ENCODE measurements around the gene ATP5IF1.

DNA sequence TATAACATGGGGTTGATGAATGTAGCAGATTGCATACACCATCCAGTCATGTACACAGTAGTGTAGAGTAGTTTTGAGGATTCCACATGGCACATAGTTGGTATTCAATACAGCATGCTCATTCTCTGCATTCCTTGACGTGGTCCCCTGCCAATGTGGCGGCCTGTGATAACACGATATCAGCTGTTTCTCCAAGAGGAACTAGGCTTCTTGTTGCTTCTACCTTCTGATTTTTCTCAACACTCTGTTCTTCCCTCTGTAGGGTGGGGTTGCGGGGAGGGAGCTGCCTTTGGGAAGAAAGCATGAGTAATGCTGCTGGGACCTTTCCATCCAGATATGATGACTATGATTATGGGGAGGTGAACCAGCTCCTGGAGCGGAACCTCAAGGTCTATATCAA, 42.8 kb downstream of the ATP5IF1 start:
- TF ChIP-seq SIN3A (conservative IDR thresholded peaks at IDR 0.05 in 1 of 2, IDR thresholded peaks at IDR 0.05 in 1 of 2; ENCODE audit: low read depth in 1 of 2, low read length in 2 of 2) (no peak), SP1 (IDR thresholded peaks at IDR 0.05; ENCODE audit: low read depth, low read length) (no peak), RFX5 (IDR thresholded peaks at IDR 0.05; ENCODE audit: borderline replicate concordance, low read depth, low read length) (no peak), POLR2AphosphoS5 (IDR thresholded peaks at IDR 0.05; ENCODE audit: low read depth, low read length) (no peak), GTF2F1 (IDR thresholded peaks at IDR 0.05; ENCODE audit: borderline replicate concordance, low read depth, low read length) (no peak), SRF (IDR thresholded peaks at IDR 0.05; ENCODE audit: low read depth, low read length) (no peak), YY1 (IDR thresholded peaks at IDR 0.05; ENCODE audit: low read depth, low read length) (no peak), POLR2A (IDR thresholded peaks at IDR 0.05; ENCODE audit: control extremely low read depth in 1 of 2, low read depth in 2 of 2, low read length in 2 of 2) (no peak), CTCF (IDR thresholded peaks at IDR 0.05; ENCODE audit: control extremely low read depth in 1 of 3, insufficient read depth in 1 of 3, low read depth in 1 of 3, low read length in 3 of 3) (no peak)

Data from H1 (cell line).